GM23248 (cell line): Measurements from ENCODE around the gene UTY. TPM values are rescaled to one million over a fixed set of nuclear protein-coding genes. Genes with fewer than 3 reads are reported as not detected.
"Not testable (repeated sequence)": the region's sequence is repeated elsewhere in the genome, so short reads cannot be mapped to it uniquely, and the experiment has no call there.

Experiments used
- DNase-seq: peaks from one replicate; pipeline ENCODE4 v3.0.0-alpha.2; 2015
- H2AFZ ChIP-seq: fragments of 200-600 bp; sonication (generic); 2 replicates; pipeline ENCODE4 v1.6.1; 2016; ENCODE audit warnings: antibody characterized with exemption
- H3F3A ChIP-seq: fragments of 200-600 bp; sonication (generic); 2 replicates; pipeline ENCODE4 v1.6.1; 2016; ENCODE audit warnings: mild to moderate bottlenecking, antibody characterized with exemption, mixed run types; ENCODE audit not compliant: insufficient read depth
- H3K27ac ChIP-seq: fragments of 200-600 bp; sonication (generic); 2 replicates; pipeline ENCODE4 v1.5.1; 2016; ENCODE audit warnings: mild to moderate bottlenecking
- H3K27me3 ChIP-seq: fragments of 200-600 bp; sonication (generic); replicated peaks from 2 replicates; pipeline ENCODE4 v1.6.1; 2016; ENCODE audit warnings: mild to moderate bottlenecking; ENCODE audit not compliant: insufficient read depth
- H3K36me3 ChIP-seq: fragments of 200-600 bp; sonication (generic); 2 replicates; pipeline ENCODE4 v1.6.1; 2016; ENCODE audit warnings: low read depth, mild to moderate bottlenecking
- H3K4me1 ChIP-seq: fragments of 200-600 bp; sonication (generic); 2 replicates; pipeline ENCODE4 v1.6.1; 2016; ENCODE audit warnings: mild to moderate bottlenecking; ENCODE audit not compliant: insufficient read depth
- H3K4me2 ChIP-seq: fragments of 200-600 bp; sonication (generic); one replicate; pipeline ENCODE4 v1.6.1; 2016; ENCODE audit warnings: mild to moderate bottlenecking; ENCODE audit not compliant: unreplicated experiment
- H3K4me3 ChIP-seq: fragments of 200-600 bp; sonication (generic); 2 replicates; pipeline ENCODE4 v1.5.1; 2016; ENCODE audit warnings: mild to moderate bottlenecking
- H3K79me2 ChIP-seq: fragments of 200-600 bp; sonication (generic); 2 replicates; pipeline ENCODE4 v1.6.1; 2016; ENCODE audit warnings: mild to moderate bottlenecking; ENCODE audit not compliant: insufficient read depth
- H3K9ac ChIP-seq: fragments of 200-600 bp; sonication (generic); 2 replicates; pipeline ENCODE4 v1.6.1; 2016; ENCODE audit warnings: mild to moderate bottlenecking
- H3K9me2 ChIP-seq: fragments of 200-600 bp; sonication (generic); 2 replicates; pipeline ENCODE4 v1.6.1; 2016; ENCODE audit warnings: mixed run types, mild to moderate bottlenecking, moderate library complexity; ENCODE audit not compliant: insufficient read depth
- H3K9me3 ChIP-seq: fragments of 200-600 bp; sonication (generic); one replicate; pipeline ENCODE4 v1.6.1; 2017; ENCODE audit warnings: low read depth
- H4K20me1 ChIP-seq: fragments of 200-600 bp; sonication (generic); 2 replicates; pipeline ENCODE4 v1.6.0; 2016; ENCODE audit not compliant: insufficient read depth
- EZH2 ChIP-seq: fragments of 200-600 bp; sonication (generic); IDR thresholded peaks from 2 replicates; pipeline ENCODE4 v1.6.1; 2018; ENCODE audit warnings: antibody characterized with exemption, mild to moderate bottlenecking; ENCODE audit not compliant: insufficient read depth, poor library complexity, severe bottlenecking
- EZH2phosphoT487 ChIP-seq: fragments of 200-600 bp; sonication (generic); IDR thresholded peaks from 2 replicates; pipeline ENCODE4 v1.6.1; 2018; ENCODE audit warnings: antibody characterized with exemption, moderate library complexity, mild to moderate bottlenecking, low read depth; ENCODE audit not compliant: insufficient read depth
- WGBS, 2 experiments: methylation state at CpG; one replicate each; pipeline ENCODE4 v1.1.6; 2015 to 2017; ENCODE audit warnings: low lambda C conversion rate in 2 of 2, low coverage in 1 of 2; ENCODE audit errors: missing lambda C conversion rate in 2 of 2; 5-methylcytosine and 5-hydroxymethylcytosine counted together
- in situ Hi-C: fragments of 300-500 bp; cut with MboI; formaldehyde crosslinking; loops from 2 replicates; pipeline ENCODE4 v1.15.0; 2020
- polyA plus RNA-seq: library from polyadenylated mRNA; unstranded; fragments of >200 nt; fragmentation: Nextera tagmentation; extraction: Ambion mirVana; gene quantifications from 2 replicates; pipeline ENCODE4 v1.2.1, GENCODE V29; 2016
- total RNA-seq: library from RNA; depleted of rRNA; stranded (reverse); fragments of >200 nt; shearing (Covaris generic); gene quantifications from 2 replicates; pipeline ENCODE4 v1.2.3, GENCODE V29; 2014

Gene UTY
- total and polyA plus RNA-seq, 2 experiments from 2014 or later: 5.9 to 11.2 TPM

- H3K9me2 ChIP-seq: no peaks in the 10 kb centered on the region
- no peak overlapping the region for H3K4me2 ChIP-seq
- H3F3A ChIP-seq: no peaks in the 10 kb centered on the region
- no peaks in the 10 kb centered on the region for H4K20me1 ChIP-seq
- H3K9ac ChIP-seq: no peak overlapping the region
- in situ Hi-C loops: no loop called here
- no peak for DNase-seq
- H3K79me2 ChIP-seq: no peaks in the 10 kb centered on the region
- no peaks in the 10 kb centered on the region for H3K9me3 ChIP-seq
- H3K36me3 ChIP-seq: 0 out of 2 replicates have a peak, but pooled peaks cover 3% of the 10 kb centered on the region
- TF ChIP-seq EZH2phosphoT487 (no peak), EZH2 (no peak)
- no peaks in the 10 kb centered on the region for H3K27me3 ChIP-seq
- H3K4me3 ChIP-seq: no peak overlapping the region
- H2AFZ ChIP-seq: no peak overlapping the region
- H3K27ac ChIP-seq: no peak overlapping the region
- 39 to 44% methylated on average over 3 of the region's 3 CpGs for WGBS, 2 experiments
- no peaks in the 10 kb centered on the region for H3K4me1 ChIP-seq
Measured at GRCh38 chrY:13299411-13299810, 180.4 kb downstream of the UTY start.

- Histone ChIP-seq H3K27ac (no peak overlapping the region), H3K9me2 (no peaks in the 10 kb centered on the region), H3K4me2 (no peak overlapping the region), H3K9me3 (no peaks in the 10 kb centered on the region), H2AFZ (no peak overlapping the region), H3K27me3 (no peaks in the 10 kb centered on the region), H3K36me3 (no peaks in the 10 kb centered on the region), H3K9ac (no peak overlapping the region), H3K4me3 (no peak overlapping the region), H3K4me1 (no peaks in the 10 kb centered on the region), H4K20me1 (no peaks in the 10 kb centered on the region), H3K79me2 (no peaks in the 10 kb centered on the region), H3F3A (no peaks in the 10 kb centered on the region)
- no peak for TF ChIP-seq EZH2
- TF ChIP-seq EZH2phosphoT487: no peak
- no peak for DNase-seq
- in situ Hi-C loops: no loop called here
- 96 to 100% methylated on average over 4 of the region's 4 CpGs for WGBS, 2 experiments
Measured at GRCh38 chrY:13296176-13296890, 183.5 kb downstream of the UTY start.

GRCh38 chrY:13295026-13295425 lies 184.8 kb downstream of the UTY start:
- WGBS, 2 experiments: 96 to 100% methylated on average over 1 to 2 of the region's 2 CpGs
- no peak for DNase-seq
- H3K4me1 ChIP-seq: no peaks in the 10 kb centered on the region
- H3K9ac ChIP-seq: no peak overlapping the region
- H3K36me3 ChIP-seq: no peaks in the 10 kb centered on the region
- no peak overlapping the region for H3K4me3 ChIP-seq
- no peak for TF ChIP-seq EZH2
- no peak for TF ChIP-seq EZH2phosphoT487
- H3K27ac ChIP-seq: no peak overlapping the region
- no peak overlapping the region for H3K4me2 ChIP-seq
- in situ Hi-C loops: no loop called here
- no peak overlapping the region for H2AFZ ChIP-seq
- no peaks in the 10 kb centered on the region for H3K79me2 ChIP-seq
- H3K9me3 ChIP-seq: no peaks in the 10 kb centered on the region
- H3K9me2 ChIP-seq: no peaks in the 10 kb centered on the region
- no peaks in the 10 kb centered on the region for H3F3A ChIP-seq
- H4K20me1 ChIP-seq: no peaks in the 10 kb centered on the region
- H3K27me3 ChIP-seq: no peaks in the 10 kb centered on the region

- 20 to 60% methylated on average over 1 of the region's 1 CpG for WGBS, 2 experiments
- in situ Hi-C loops: no loop called here
- no peaks in the 10 kb centered on the region for H3K27me3 ChIP-seq
- no peaks in the 10 kb centered on the region for H3K9me3 ChIP-seq
- H3K4me3 ChIP-seq: no peak overlapping the region
- no peaks in the 10 kb centered on the region for H3K4me1 ChIP-seq
- H3K9ac ChIP-seq: no peak overlapping the region
- no peak overlapping the region for H3K27ac ChIP-seq
- no peak overlapping the region for H2AFZ ChIP-seq
- no peak for DNase-seq
- H3K36me3 ChIP-seq: no peaks in the 10 kb centered on the region
- H3F3A ChIP-seq: no peaks in the 10 kb centered on the region
- H4K20me1 ChIP-seq: no peaks in the 10 kb centered on the region
- no peak overlapping the region for H3K4me2 ChIP-seq
- H3K9me2 ChIP-seq: no peaks in the 10 kb centered on the region
- no peaks in the 10 kb centered on the region for H3K79me2 ChIP-seq
- TF ChIP-seq EZH2: no peak
- TF ChIP-seq EZH2phosphoT487: no peak
Measured at GRCh38 chrY:13291199-13291598, 188.6 kb downstream of the UTY start.

- Histone ChIP-seq H3K9ac (peak overlapping the region; percentile 31), H3K27ac (peak overlapping the region; percentile 65), H3K4me1 (peaks cover 14% of the 10 kb centered on the region)
- H3K36me3 ChIP-seq, H3F3A ChIP-seq, in situ Hi-C loops, H3K79me2 ChIP-seq, H3K9me2 ChIP-seq, H3K4me3 ChIP-seq, H4K20me1 ChIP-seq, H3K9me3 ChIP-seq, H2AFZ ChIP-seq, H3K27me3 ChIP-seq, H3K4me2 ChIP-seq: not testable (repeated sequence)
- DNase-seq: peak; percentile 50
- 21 to 25% methylated on average over 12 to 15 of the region's 15 CpGs for WGBS, 2 experiments
Measured at GRCh38 chrY:13282151-13283054, 197.4 kb downstream of the UTY start.
